ENCODE results near the gene VTCN1.

The VTCN1 gene

DNA sequence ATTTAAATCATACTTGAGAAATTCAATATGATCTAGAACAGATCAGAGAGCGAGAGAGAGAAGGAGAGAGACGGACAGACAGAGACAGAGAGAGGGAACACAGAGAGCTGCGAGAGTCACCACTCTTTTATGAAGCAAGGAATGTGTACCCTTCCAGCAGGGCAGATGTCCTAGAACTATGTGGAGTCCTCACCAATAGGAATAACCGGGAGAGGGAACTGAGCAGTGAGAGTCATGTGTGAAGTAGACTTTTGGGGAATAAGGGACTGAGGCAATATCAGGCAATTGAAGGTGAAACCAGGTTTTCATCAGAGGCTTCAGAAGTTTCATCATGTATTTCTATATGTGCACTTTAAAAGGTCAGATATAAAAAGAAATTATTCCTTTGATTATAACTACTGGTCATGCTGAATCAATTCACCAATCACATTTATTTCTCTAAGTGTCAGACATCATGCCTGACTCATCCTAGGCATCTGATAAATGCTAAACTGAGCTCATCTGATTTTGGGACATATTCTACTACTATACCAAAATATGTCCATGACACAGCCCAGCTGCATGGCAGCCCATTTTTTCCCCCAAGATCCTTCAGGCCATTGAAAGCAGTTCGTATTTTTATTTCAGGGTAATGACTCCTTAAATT, 22.4 kb downstream of the VTCN1 start:
- H3K9ac ChIP-seq, result no peak overlapping the region
- no peaks in the 10 kb centered on the region for H3K27me3 ChIP-seq
- no peaks in the 10 kb centered on the region for H4K20me1 ChIP-seq
- H3K4me1 ChIP-seq, result peaks cover 0 to 6% (median 0%) of the 10 kb centered on the region in 10 experiments; a peak in 2 of 20 replicates
- H3K9me3 ChIP-seq (replicated peaks in 1 of 11), result peaks cover 0 to 21% (median 5%) of the 10 kb centered on the region in 11 experiments; a peak in 9 of 22 replicates
- no peaks in the 10 kb centered on the region for H3K36me3 ChIP-seq
- TF ChIP-seq Cebpa-rat (IDR thresholded peaks at IDR 0.05), result no peak
- no peak overlapping the region for H3K27ac ChIP-seq
- H3K4me2 ChIP-seq, result no peak overlapping the region
- H3K4me3 ChIP-seq, result no peak overlapping the region

DNA sequence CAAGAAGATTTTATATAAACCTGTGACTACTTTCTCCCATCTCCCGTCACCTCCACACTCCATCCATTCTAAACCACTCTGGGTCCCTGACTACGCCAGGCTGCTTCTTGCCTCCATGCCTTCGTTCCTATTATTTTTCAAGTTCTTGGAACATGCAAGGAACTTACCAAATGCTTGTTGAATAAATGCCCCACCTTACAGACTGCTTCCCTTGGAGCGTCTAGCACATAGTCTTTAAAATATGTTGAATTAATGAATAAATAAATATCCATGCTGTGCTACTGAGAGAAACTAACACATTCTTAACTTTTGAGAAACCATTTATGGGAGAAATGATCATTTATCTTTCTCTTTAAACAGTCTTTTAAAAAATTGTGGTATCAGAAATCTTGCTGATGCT, 27.6 kb downstream of the VTCN1 start:
- Histone ChIP-seq H3K36me3 (no peaks in the 10 kb centered on the region), H4K20me1 (no peaks in the 10 kb centered on the region), H3K9ac (no peak overlapping the region), H3K27me3 (no peaks in the 10 kb centered on the region), H3K9me3 (replicated peaks in 1 of 11) (no peaks in the 10 kb centered on the region), H3K4me1 (no peaks in the 10 kb centered on the region), H3K27ac (no peak overlapping the region), H3K4me2 (no peak overlapping the region), H3K4me3 (no peak overlapping the region)
- TF ChIP-seq Cebpa-rat (IDR thresholded peaks at IDR 0.05), result no peak

DNA sequence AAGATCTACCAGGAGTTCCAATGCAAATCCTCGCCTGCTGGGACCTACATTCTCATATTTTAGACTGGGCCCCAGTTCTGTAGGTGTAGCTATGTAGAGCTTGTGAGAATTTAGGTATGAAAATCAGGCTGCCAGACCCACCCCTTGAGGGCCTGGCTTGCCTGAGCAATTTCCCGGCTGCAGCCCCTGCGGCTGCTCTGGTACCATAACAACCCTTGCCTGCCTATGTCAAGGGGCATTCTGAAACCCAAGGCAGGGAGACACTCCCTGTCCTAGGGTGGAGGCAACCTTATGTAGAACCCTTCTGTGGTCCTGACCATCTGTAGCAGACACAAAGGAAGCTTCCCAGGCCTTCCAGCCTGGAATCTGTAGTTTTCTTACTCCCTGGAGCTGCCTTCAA, 28.4 kb downstream of the VTCN1 start:
- H3K27me3 ChIP-seq, result no peaks in the 10 kb centered on the region
- no peaks in the 10 kb centered on the region for H3K36me3 ChIP-seq
- no peak overlapping the region for H3K27ac ChIP-seq
- no peak overlapping the region for H3K4me2 ChIP-seq
- no peaks in the 10 kb centered on the region for H4K20me1 ChIP-seq
- no peak overlapping the region for H3K9ac ChIP-seq
- H3K9me3 ChIP-seq (replicated peaks in 1 of 11), result no peaks in the 10 kb centered on the region
- no peaks in the 10 kb centered on the region for H3K4me1 ChIP-seq
- H3K4me3 ChIP-seq, result no peak overlapping the region
- no peak for TF ChIP-seq Cebpa-rat (IDR thresholded peaks at IDR 0.05)

DNA sequence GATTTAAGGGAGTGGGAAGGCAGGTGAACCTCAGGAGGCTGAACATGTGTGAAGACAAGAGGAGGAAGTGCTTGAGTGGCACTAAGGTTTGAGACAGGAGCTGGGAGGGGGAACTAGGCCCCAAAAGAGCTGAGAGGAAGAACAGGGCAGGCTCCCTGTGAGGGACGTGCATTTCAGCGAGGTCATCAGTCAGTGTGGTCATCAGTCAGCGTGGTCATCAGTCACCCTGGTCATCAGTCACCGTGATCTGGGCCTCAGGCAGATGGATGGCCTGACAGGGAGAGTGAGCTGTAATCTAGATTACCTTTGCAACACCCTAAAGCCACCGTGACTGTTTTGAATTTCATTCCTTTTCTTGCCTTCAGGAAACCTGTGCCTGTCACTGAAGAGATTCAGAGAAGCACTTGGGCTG, 29.1 kb downstream of the VTCN1 start:
- Histone ChIP-seq H3K27ac (no peak overlapping the region), H3K36me3 (no peaks in the 10 kb centered on the region)

DNA sequence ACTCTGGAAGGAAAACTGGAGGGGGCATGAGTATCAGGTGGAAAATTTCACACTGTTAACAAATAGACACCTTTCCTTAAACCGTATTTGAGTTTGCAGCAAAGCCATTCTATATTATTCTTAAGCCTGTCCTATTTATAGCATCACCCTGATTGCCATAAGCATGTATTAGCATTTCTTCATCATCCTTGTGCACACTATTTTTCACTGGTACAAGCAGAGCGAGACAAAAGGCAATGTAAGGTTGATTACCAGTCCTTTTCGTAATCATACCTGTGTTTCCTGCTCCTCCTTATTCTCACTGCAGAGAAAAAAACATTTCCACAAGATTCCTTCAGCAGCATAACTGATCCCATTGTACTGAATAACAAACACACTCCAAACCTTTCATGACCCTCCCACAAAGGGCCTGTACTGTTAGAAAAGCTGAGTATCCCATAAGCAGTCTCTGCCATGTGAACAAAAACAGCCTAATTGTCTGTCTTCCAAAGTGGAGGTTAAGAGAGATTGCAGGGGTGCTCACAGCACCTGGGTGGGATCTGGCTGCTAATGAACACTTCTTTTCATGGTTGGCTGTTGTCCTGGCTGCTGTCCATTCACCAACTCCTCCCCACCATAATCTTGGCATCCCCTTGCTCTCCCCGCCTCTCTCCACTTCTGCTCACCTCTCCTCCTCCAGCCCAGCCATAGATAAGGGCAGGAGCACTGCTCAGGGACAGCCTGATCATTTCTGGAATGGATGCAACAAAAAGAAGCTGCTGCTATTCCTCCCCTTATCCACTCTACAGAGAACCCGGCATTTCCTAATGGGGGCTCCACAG, 30.4 kb downstream of the VTCN1 start:
- H3K27me3 ChIP-seq, result no peaks in the 10 kb centered on the region
- no peaks in the 10 kb centered on the region for H3K4me1 ChIP-seq
- no peaks in the 10 kb centered on the region for H4K20me1 ChIP-seq
- H3K36me3 ChIP-seq, result no peaks in the 10 kb centered on the region
- no peak overlapping the region for H3K27ac ChIP-seq
- H3K4me2 ChIP-seq, result no peak overlapping the region
- no peak overlapping the region for H3K9ac ChIP-seq
- no peaks in the 10 kb centered on the region for H3K9me3 ChIP-seq (replicated peaks in 1 of 11)
- TF ChIP-seq Cebpa-rat (IDR thresholded peaks at IDR 0.05), result no peak
- no peak overlapping the region for H3K4me3 ChIP-seq

More for the DNA sequence above, 29.1 kb downstream of the VTCN1 start:
- H3K4me1 ChIP-seq, result no peaks in the 10 kb centered on the region
- no peaks in the 10 kb centered on the region for H3K27me3 ChIP-seq
- TF ChIP-seq Cebpa-rat (IDR thresholded peaks at IDR 0.05), result no peak
- no peak overlapping the region for H3K9ac ChIP-seq
- H3K4me3 ChIP-seq, result no peak overlapping the region
- no peaks in the 10 kb centered on the region for H4K20me1 ChIP-seq
- no peak overlapping the region for H3K4me2 ChIP-seq
- no peaks in the 10 kb centered on the region for H3K9me3 ChIP-seq (replicated peaks in 1 of 11)

DNA sequence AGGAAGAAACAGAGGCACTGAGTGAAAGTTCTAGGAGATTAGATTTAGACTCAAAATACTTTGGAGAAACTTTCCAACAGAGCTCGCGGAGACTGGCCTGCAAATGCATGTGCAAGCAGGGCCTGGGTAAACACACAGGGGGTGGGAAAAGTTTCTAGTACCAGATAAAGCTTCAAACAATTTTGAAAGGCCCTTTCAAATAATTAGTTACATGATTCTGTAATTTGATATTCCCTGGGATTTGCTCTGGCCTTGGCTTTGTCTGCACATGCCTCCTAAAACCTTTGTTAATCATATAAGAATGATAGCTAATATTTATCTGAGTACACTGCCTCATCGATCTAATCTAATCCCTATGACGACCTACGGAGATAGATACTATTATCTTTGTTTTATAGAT, 31.3 kb downstream of the VTCN1 start:
- H3K9me3 ChIP-seq (replicated peaks in 1 of 11), result no peaks in the 10 kb centered on the region
- no peak for TF ChIP-seq Cebpa-rat (IDR thresholded peaks at IDR 0.05)
- no peaks in the 10 kb centered on the region for H3K27me3 ChIP-seq
- H3K4me1 ChIP-seq, result no peaks in the 10 kb centered on the region
- H3K36me3 ChIP-seq, result no peaks in the 10 kb centered on the region
- no peak overlapping the region for H3K4me2 ChIP-seq
- no peaks in the 10 kb centered on the region for H4K20me1 ChIP-seq
- no peak overlapping the region for H3K27ac ChIP-seq
- no peak overlapping the region for H3K9ac ChIP-seq
- no peak overlapping the region for H3K4me3 ChIP-seq

DNA sequence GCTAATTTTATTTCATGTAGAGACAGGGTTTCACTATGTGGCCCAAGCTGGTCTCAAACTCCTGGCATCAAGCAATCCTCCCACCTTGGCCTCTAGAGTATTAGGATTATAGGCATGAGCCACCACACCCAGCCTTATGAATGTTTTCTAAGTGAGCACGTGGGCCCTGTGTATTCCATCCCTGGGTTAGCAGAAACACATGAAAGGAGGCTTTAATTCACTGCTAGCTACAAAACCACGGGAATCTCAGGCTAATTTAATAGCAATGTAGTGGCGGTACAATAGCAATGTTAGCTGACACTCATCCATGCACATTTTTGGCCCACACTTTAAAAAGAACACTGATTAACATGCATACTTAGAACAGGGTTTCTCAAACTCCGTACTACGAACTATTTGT, 32.0 kb downstream of the VTCN1 start:
- no peaks in the 10 kb centered on the region for H3K27me3 ChIP-seq
- no peak overlapping the region for H3K9ac ChIP-seq
- H3K36me3 ChIP-seq, result no peaks in the 10 kb centered on the region
- H3K9me3 ChIP-seq (replicated peaks in 1 of 11), result no peaks in the 10 kb centered on the region
- TF ChIP-seq Cebpa-rat (IDR thresholded peaks at IDR 0.05), result no peak
- no peaks in the 10 kb centered on the region for H3K4me1 ChIP-seq
- no peak overlapping the region for H3K4me3 ChIP-seq
- H3K27ac ChIP-seq, result no peak overlapping the region
- H3K4me2 ChIP-seq, result no peak overlapping the region
- no peaks in the 10 kb centered on the region for H4K20me1 ChIP-seq

DNA sequence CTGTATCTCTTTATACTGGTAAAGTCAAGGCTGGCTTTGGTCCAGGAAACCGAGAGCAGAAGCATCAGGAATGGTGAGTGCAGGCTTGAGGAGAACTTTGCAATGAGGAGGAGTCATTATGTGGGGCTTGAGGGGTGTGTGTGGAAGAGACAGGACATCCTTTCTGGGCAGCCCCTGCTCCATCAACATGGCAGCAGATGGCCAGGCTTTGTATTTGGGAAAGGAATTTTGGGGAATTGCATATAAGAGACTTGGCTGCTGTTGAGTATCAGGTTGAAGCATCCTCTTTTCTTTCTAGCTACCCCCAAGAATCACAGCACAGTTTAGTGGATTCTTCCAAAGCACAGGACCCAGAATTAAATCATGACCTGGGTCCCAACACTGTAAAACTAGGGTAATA, 33.4 kb downstream of the VTCN1 start:
- Histone ChIP-seq H3K36me3 (no peaks in the 10 kb centered on the region), H3K9me3 (replicated peaks in 1 of 11) (no peaks in the 10 kb centered on the region), H3K4me3 (no peak overlapping the region), H3K27me3 (no peaks in the 10 kb centered on the region), H4K20me1 (no peaks in the 10 kb centered on the region), H3K27ac (no peak overlapping the region), H3K4me2 (no peak overlapping the region), H3K4me1 (no peaks in the 10 kb centered on the region), H3K9ac (no peak overlapping the region)
- TF ChIP-seq Cebpa-rat (IDR thresholded peaks at IDR 0.05), result no peak

DNA sequence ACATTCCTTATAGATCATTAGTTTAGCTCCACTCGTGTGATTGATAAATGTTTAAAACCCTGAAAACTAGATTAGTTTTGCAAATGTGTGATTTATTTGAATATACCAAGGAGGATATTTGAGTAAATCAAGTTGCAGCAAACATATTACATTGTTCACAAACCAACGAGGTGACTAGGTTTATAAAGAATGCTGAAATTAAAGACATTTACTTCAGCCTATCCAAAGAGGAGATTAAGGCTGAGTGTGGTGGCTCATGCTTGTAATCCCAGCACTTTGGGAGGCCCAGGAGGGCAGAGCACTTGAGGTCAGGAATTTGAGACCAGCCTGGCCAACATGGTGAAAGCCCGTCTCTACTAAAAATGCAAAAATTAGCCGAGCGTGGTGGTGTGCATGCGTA, 34.1 kb downstream of the VTCN1 start:
- H3K9ac ChIP-seq, result no peak overlapping the region
- no peak for TF ChIP-seq Cebpa-rat (IDR thresholded peaks at IDR 0.05)
- no peak overlapping the region for H3K4me3 ChIP-seq
- no peaks in the 10 kb centered on the region for H3K9me3 ChIP-seq (replicated peaks in 1 of 11)
- H3K27ac ChIP-seq, result no peak overlapping the region
- H3K4me1 ChIP-seq, result no peaks in the 10 kb centered on the region
- H3K27me3 ChIP-seq, result no peaks in the 10 kb centered on the region
- H4K20me1 ChIP-seq, result no peaks in the 10 kb centered on the region
- H3K36me3 ChIP-seq, result no peaks in the 10 kb centered on the region
- H3K4me2 ChIP-seq, result no peak overlapping the region

DNA sequence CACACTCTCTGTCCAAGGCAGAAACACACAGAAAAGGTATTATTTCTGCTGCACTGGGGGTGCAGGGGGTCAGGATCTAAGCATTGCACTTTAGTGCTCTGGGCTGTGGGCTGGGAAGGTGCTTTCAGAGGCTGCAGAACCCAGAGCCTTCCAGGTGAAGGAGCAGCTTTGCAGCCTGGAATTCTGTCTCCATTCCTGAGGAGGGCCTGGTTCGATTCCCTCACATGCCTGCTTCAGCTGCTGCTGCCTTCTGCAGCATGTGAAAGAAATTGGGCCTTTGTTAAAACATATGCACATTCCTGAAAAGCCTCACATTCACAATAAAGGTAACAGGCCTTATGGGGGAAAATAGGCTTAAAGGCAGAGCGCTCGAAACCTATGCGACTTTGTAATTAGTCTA, 35.9 kb downstream of the VTCN1 start:
- H3K27ac ChIP-seq, result no peak overlapping the region
- H3K4me1 ChIP-seq, result no peaks in the 10 kb centered on the region
- H3K4me3 ChIP-seq, result no peak overlapping the region
- no peak overlapping the region for H3K9ac ChIP-seq
- no peak for TF ChIP-seq Cebpa-rat (IDR thresholded peaks at IDR 0.05)
- H3K4me2 ChIP-seq, result no peak overlapping the region
- no peaks in the 10 kb centered on the region for H3K27me3 ChIP-seq
- no peaks in the 10 kb centered on the region for H3K9me3 ChIP-seq (replicated peaks in 1 of 11)
- no peaks in the 10 kb centered on the region for H3K36me3 ChIP-seq
- H4K20me1 ChIP-seq, result no peaks in the 10 kb centered on the region
